Cortex of kidney (tissue), 1 donor: Measurements from ENCODE around the gene ZNF230.

ENCODE experiments used
- DNase-seq: peaks from one replicate; lab custom pipeline; 2025; lab: John Stamatoyannopoulos, UW

Gene ZNF230

GRCh38 chr19:44042147-44042546 lies 39.4 kb downstream of the ZNF230 start:
- DNase-seq = no peak

GRCh38 chr19:44050740-44051649 lies 48.2 kb downstream of the ZNF230 start:
- DNase-seq = no peak

- DNase-seq = no peak
These were observed 49.1 kb downstream of the ZNF230 start, which contains the start of gene ZNF223 for GRCh38 chr19:44051650-44052402. ZNF223 (plus strand) TSS chr19:44052036; CDS start chr19:44055177, 3,141 bp downstream.

GRCh38 chr19:44055870-44056269 lies 53.1 kb downstream of the ZNF230 start:
- DNase-seq = no peak

- no peak for DNase-seq
These were observed 56.5 kb downstream of the ZNF230 start for GRCh38 chr19:44059229-44059628.

- DNase-seq = no peak
These were observed 58.3 kb downstream of the ZNF230 start for GRCh38 chr19:44061038-44061437.
